Erythroblast (primary cell): ENCODE data around the gene TM9SF4.

ENCODE experiments used
- GATA1 ChIP-seq: IDR thresholded peaks from 2 replicates; pipeline ENCODE4 v1.6.1; 2011; ENCODE audit warnings: low read depth, mild to moderate bottlenecking, control low read depth, low read length, moderate library complexity
- POLR2A ChIP-seq: IDR thresholded peaks from 2 replicates; pipeline ENCODE4 v1.6.1; 2011; ENCODE audit warnings: mild to moderate bottlenecking, low read length

GRCh38 chr20:32087070-32087469 is 22.4 kb upstream of the TM9SF4 start:
- TF ChIP-seq POLR2A (no peak), GATA1 (no peak)
